Nephron progenitor cell (in vitro differentiated cells): Measurements from ENCODE around the gene SFI1.

Experiments used
- DNase-seq: peaks from one replicate; pipeline ENCODE4 v3.0.0; 2021
- H3K27ac Mint-ChIP-seq: 2 replicates; pipeline ENCODE4 v1.8.0; 2021; ENCODE audit warnings: mild to moderate bottlenecking, moderate library complexity, mixed read lengths
- H3K27me3 Mint-ChIP-seq: 2 replicates; pipeline ENCODE4 v1.8.0; 2021; ENCODE audit warnings: mild to moderate bottlenecking, low read depth, mixed read lengths; ENCODE audit not compliant: poor library complexity
- H3K36me3 Mint-ChIP-seq: 2 replicates; pipeline ENCODE4 v1.8.0; 2021; ENCODE audit warnings: low read depth, mixed read lengths
- H3K4me1 Mint-ChIP-seq: 2 replicates; pipeline ENCODE4 v1.8.0; 2021; ENCODE audit warnings: mixed read lengths
- H3K4me3 Mint-ChIP-seq: 2 replicates; pipeline ENCODE4 v1.8.0; 2021; ENCODE audit warnings: mild to moderate bottlenecking, moderate library complexity, mixed read lengths
- H3K9me3 Mint-ChIP-seq: 2 replicates; pipeline ENCODE4 v1.8.0; 2021; ENCODE audit warnings: mild to moderate bottlenecking, moderate library complexity, mixed read lengths
- TF ChIP-seq, protein P1 (sequence below): fragments of 200-600 bp; sonication (generic); IDR thresholded peaks from 2 replicates; pipeline ENCODE4 v1.5.0; 2021; ENCODE audit warnings: antibody characterized with exemption

Gene SFI1

DNA sequence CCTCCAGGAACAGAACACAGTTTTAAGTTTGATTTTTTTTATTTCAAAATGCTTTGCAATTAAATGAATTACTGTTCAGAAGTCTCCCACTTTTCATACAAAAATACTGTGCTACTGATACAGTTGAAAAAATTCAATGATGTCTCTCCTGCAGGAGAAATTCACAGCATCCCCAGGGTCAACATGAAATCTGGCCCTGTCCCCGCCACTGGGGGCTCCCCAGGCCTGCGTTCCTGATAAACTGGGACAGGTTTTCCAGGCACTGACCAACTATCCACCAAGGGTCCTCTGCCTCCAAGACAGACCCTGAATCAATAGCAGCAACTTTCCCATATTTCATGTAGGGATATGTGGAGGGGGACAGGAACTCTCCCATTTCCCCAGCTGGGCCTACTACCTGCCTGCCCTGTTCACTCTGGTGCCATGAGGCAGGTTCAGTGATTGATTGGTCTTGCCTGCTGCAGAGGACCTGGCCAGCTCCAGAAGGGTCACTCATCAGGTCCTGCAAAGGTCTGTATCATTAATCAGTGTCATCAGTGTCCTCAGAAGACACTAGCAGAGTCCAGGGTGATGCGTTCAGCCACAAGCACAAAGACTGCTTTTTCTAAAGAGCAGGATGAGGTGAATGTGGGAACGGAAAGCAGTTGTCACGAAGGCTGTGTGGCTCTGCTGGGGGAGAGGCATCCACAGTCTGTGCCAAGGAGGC is 122.3 kb downstream of the SFI1 start:
- no peak overlapping the region for H3K4me3 Mint-ChIP-seq
- no peak for DNase-seq
- peak overlapping the region; percentile 96 for H3K27ac Mint-ChIP-seq
- peaks cover 32% of the 10 kb centered on the region for H3K4me1 Mint-ChIP-seq
- H3K36me3 Mint-ChIP-seq, result peaks cover 8% of the 10 kb centered on the region
- TF ChIP-seq, protein P1, sequence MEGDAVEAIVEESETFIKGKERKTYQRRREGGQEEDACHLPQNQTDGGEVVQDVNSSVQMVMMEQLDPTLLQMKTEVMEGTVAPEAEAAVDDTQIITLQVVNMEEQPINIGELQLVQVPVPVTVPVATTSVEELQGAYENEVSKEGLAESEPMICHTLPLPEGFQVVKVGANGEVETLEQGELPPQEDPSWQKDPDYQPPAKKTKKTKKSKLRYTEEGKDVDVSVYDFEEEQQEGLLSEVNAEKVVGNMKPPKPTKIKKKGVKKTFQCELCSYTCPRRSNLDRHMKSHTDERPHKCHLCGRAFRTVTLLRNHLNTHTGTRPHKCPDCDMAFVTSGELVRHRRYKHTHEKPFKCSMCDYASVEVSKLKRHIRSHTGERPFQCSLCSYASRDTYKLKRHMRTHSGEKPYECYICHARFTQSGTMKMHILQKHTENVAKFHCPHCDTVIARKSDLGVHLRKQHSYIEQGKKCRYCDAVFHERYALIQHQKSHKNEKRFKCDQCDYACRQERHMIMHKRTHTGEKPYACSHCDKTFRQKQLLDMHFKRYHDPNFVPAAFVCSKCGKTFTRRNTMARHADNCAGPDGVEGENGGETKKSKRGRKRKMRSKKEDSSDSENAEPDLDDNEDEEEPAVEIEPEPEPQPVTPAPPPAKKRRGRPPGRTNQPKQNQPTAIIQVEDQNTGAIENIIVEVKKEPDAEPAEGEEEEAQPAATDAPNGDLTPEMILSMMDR, result no peak
- no peaks in the 10 kb centered on the region for H3K27me3 Mint-ChIP-seq
- no peaks in the 10 kb centered on the region for H3K9me3 Mint-ChIP-seq

DNA sequence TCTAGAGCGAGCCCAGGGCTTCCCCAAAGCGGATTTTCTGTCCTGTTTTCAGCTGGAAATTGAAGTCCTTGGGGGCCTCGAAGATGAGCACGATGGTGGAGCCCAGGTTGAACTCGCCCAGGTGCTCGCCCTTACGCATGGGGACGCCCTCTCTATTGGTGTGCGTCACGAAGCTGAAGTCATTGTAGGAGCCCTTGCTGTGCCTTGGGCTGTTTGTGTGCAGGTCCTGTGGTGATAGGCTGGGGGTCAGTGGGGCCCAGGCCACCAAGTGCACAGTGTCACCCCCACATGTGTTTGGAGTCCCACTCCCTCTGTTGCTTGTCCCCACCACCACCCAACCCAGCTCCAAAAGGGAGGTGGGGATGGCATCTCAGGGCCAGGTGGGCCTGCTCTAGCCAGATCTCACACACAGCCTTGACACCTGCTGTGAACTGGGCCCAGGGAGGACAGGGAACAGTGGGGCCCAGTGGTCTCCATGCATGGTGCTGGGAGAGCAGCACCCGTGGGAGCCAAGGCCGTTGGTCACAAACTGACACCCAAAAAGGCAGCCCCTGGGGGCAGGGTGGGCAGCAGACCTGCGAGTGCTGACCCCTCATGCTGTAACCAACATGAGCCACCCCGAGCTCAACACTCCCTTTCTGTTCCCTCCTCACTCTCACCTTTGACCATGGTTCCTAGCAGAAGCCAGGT is 123.4 kb downstream of the SFI1 start:
- TF ChIP-seq, protein P1, result no peak
- H3K4me1 Mint-ChIP-seq, result peaks cover 32% of the 10 kb centered on the region
- H3K36me3 Mint-ChIP-seq, result peaks cover 8% of the 10 kb centered on the region
- no peak overlapping the region for H3K4me3 Mint-ChIP-seq
- no peaks in the 10 kb centered on the region for H3K9me3 Mint-ChIP-seq
- H3K27me3 Mint-ChIP-seq, result no peaks in the 10 kb centered on the region
- no peak for DNase-seq
- peak overlapping the region; percentile 96 for H3K27ac Mint-ChIP-seq

DNA sequence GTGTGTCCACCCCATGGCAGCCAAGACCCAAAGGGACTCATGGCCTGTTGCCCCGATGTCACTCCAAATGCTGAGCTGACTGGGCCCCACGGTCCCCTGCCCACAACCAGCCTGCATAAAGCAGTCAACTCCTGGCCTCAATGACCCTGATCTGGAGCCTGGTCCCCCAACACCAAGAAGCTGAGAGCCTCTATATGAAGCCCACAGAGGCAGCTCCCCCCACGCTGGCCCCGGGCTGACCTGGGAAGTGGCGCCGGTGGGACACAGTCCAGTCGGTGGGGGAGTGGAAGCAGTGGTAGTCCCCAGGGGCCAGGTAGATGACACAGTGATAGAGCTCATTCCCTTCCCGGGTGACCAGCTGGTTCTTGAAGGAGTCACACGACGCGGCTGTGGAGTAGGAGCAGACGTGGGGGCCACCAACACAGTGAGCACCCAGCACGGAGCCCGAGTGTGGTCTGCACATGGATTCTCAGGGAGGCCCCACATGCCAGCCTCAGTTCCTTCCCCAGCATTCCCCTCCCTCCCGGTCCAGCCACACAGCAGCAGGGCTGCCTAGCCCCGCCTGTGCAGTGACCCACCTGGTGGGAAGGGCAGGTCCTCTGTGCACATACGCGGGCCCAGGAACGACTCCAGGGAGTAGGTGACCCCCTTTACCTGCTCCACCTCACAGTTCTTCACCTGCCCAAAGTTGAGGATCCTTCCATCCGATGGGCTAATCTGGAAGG is 124.6 kb downstream of the SFI1 start:
- DNase-seq, result no peak
- no peaks in the 10 kb centered on the region for H3K27me3 Mint-ChIP-seq
- peaks cover 34% of the 10 kb centered on the region for H3K4me1 Mint-ChIP-seq
- H3K27ac Mint-ChIP-seq, result no peak overlapping the region
- H3K9me3 Mint-ChIP-seq, result no peaks in the 10 kb centered on the region
- TF ChIP-seq, protein P1, result no peak
- H3K4me3 Mint-ChIP-seq, result no peak overlapping the region
- peaks cover 8% of the 10 kb centered on the region for H3K36me3 Mint-ChIP-seq

DNA sequence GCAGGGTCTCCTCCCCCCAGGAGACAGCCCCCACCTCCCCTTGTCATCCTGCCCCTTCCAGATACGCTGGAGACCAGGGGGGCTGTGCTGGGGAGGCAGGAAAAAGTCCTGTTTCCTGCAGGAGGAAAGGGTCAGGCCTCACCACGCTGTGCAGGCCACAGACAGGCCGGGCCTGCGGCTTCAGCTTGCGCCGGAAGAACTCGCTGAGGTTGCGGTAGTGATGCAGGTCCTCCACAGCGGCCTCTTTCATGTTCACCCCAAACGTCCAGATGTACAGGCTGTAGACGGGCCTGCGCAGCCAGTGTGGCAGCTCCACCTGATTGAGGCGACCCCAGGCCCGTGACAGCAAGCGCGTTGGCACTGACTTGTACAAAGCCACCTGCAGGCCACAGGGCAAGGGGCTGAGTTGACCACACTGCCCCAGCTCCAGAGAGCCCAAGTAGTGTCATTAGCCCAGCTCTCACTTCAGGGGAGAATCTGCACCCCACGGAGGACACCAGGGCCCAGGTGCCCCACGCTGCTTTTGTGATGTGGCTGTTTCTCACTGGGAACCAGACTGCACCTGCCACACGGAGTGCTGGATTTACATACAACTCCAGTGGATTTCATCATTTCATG is 125.3 kb downstream of the SFI1 start:
- Mint-ChIP-seq H3K36me3 (peaks cover 8% of the 10 kb centered on the region), H3K27ac (peak overlapping the region; percentile 77), H3K4me1 (peaks cover 37% of the 10 kb centered on the region), H3K9me3 (no peaks in the 10 kb centered on the region), H3K27me3 (no peaks in the 10 kb centered on the region), H3K4me3 (no peak overlapping the region)
- TF ChIP-seq, protein P1, result no peak
- DNase-seq, result no peak

DNA sequence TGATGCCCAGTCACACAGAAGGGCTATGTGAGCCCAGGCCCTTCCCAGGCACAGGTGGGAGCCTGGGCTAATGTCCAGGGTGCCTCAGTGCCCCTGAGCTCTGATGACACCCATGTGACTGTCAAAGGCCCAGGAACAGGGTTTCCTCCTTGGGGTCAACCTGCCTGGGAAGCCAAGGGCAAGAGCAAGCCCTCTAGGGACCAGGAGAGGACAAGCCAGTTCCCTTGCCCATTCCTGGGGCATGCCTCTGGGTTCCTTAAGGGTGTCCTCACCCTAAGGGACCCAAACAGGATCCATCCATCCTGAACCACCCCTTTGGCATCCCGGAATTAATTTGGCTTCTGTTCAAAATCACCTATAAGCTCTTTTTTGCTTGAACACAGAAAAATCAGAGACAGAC is 126.6 kb downstream of the SFI1 start:
- no peak for DNase-seq
- H3K27me3 Mint-ChIP-seq, result no peaks in the 10 kb centered on the region
- TF ChIP-seq, protein P1, result no peak
- H3K4me1 Mint-ChIP-seq, result peaks cover 47% of the 10 kb centered on the region
- no peak overlapping the region for H3K4me3 Mint-ChIP-seq
- H3K9me3 Mint-ChIP-seq, result no peaks in the 10 kb centered on the region
- H3K36me3 Mint-ChIP-seq, result peaks cover 8% of the 10 kb centered on the region
- peak overlapping the region; percentile 71 for H3K27ac Mint-ChIP-seq
